ENCODE measurements around the gene DVL3.

DVL3 gene

DNA sequence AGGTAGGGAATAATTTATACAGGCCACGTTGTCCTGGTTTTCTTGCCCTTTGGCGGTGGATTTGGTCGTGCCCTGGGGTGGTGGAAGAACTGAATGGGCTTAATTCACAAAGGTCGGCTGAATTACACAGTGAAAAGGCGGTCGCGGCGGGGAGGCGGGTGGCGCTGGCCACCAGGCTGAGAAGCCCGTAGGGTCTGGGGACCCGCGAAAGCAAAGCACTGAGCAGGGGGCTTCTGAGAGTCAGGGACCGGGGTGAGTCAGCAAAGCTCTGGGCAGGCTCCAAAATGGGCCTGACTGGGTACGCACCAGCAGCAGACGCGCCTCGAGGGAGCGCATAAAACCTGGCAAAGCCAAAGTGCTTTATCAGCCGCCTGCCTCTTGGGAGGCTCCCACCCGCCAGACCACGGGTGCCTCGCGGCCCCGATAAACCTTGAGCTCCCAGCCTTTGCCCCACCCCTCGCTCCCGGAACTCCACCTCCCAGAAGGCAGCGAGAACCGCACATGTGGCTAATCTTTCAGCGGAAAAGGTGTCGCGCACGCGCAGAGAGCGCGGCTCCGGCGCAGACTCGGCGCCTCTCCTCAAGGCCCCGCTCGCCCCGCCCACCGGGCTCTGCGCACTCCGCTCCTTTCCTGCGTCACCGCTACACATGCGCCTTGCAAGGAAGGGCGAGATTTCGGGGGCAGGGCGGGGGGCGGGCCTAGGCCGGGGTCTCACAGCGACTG lies 30.4 kb downstream of the DVL3 start:
- WGBS (ENCODE audit: insufficient coverage, insufficient read length) = no CpG with 5 or more reads among the region's 55 CpGs
- Histone ChIP-seq H3K27ac (ENCODE audit: low read length) (no peak overlapping the region), H3K36me3 (ENCODE audit: control insufficient read depth, insufficient read depth, low read length) (peaks cover 34% of the 10 kb centered on the region)

DNA sequence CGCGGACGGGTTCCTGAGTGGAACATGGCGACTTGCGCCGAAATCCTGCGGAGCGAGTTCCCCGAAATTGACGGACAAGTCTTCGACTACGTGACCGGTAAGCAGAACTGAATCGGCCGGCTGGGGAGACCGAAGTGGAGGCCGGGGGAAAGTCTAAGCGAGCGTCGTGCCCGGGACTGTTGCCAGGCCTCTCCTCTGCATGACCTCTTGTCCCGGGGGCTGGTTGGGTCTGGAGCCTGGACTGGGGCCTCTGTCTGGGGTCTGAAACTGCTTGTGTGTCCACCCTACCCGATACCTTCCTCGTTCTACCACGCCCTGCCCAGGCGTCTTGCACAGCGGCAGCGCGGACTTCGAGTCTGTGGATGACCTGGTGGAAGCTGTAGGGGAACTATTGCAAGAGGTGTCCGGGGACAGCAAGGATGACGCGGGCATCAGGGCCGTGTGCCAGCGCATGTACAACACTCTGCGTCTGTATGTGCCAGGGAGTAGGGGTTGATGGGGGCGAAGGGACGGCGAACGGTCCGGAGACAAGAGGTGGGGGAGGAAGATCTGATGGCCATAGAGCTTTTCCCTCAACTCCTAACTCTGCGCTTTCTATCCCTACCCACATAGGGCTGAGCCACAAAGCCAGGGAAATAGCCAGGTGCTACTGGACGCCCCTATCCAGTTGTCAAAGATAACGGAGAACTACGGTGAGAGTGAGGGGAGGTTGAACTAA lies 31.2 kb downstream of the DVL3 start, which contains the start of gene ABCF3:
Gene ABCF3 (plus strand): TSS at position 16 of the 718 bp plus-strand sequence. CDS start 9 bp downstream, at position 25.
- H3K36me3 ChIP-seq (ENCODE audit: control insufficient read depth, insufficient read depth, low read length) = peaks cover 27% of the 10 kb centered on the region

More for the DNA sequence above, 30.4 kb downstream of the DVL3 start:
- no peaks in the 10 kb centered on the region for H3K4me1 ChIP-seq (ENCODE audit: control insufficient read depth, insufficient read depth, low read length)
- no peaks in the 10 kb centered on the region for H3K9me3 ChIP-seq (ENCODE audit: control insufficient read depth, insufficient read depth, low read length)
- H3K27me3 ChIP-seq (ENCODE audit: control insufficient read depth, insufficient read depth, low read length) = no peaks in the 10 kb centered on the region
- H3K4me3 ChIP-seq (ENCODE audit: low read length) = peak overlapping the region; percentile 59; the same call in 1 of the 2 replicates
- peak; percentile 99 for DNase-seq (ENCODE audit: low read depth, low spot score)

DNA sequence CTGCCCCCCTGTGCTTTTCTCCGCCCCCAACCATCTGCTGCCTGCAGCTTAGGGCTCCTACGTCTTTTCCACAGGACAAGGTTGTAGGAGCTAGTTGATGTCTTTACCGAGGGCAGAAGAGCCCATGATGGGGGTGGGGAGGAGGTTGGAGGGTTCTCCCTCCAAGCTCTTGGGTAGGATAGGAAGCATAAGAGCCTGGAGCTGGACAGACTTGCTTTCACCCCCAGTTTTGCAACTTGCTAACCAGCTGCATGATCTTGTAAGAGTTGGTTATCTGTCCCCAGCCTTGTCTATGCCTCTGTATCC lies 31.7 kb downstream of the DVL3 start:
- Histone ChIP-seq H3K27ac (ENCODE audit: low read length) (no peak overlapping the region), H3K9me3 (ENCODE audit: control insufficient read depth, insufficient read depth, low read length) (no peaks in the 10 kb centered on the region), H3K36me3 (ENCODE audit: control insufficient read depth, insufficient read depth, low read length) (peaks cover 22% of the 10 kb centered on the region), H3K4me3 (ENCODE audit: low read length) (peak overlapping the region; percentile 59; the same call in 1 of the 2 replicates), H3K27me3 (ENCODE audit: control insufficient read depth, insufficient read depth, low read length) (no peaks in the 10 kb centered on the region), H3K4me1 (ENCODE audit: control insufficient read depth, insufficient read depth, low read length) (no peaks in the 10 kb centered on the region)
- DNase-seq (ENCODE audit: low read depth, low spot score) = no peak
- no CpG with 5 or more reads among the region's 3 CpGs for WGBS (ENCODE audit: insufficient coverage, insufficient read length)

More for the DNA sequence above, 31.2 kb downstream of the DVL3 start, which contains the start of gene ABCF3:
- no CpG with 5 or more reads among the region's 45 CpGs for WGBS (ENCODE audit: insufficient coverage, insufficient read length)
- no peak for DNase-seq (ENCODE audit: low read depth, low spot score)
- no peaks in the 10 kb centered on the region for H3K9me3 ChIP-seq (ENCODE audit: control insufficient read depth, insufficient read depth, low read length)
- H3K27me3 ChIP-seq (ENCODE audit: control insufficient read depth, insufficient read depth, low read length) = no peaks in the 10 kb centered on the region
- H3K4me3 ChIP-seq (ENCODE audit: low read length) = peak within 1 kb of the TSS; percentile 59
- H3K27ac ChIP-seq (ENCODE audit: low read length) = no peak within 1 kb of the TSS
- no peaks in the 10 kb centered on the region for H3K4me1 ChIP-seq (ENCODE audit: control insufficient read depth, insufficient read depth, low read length)

DNA sequence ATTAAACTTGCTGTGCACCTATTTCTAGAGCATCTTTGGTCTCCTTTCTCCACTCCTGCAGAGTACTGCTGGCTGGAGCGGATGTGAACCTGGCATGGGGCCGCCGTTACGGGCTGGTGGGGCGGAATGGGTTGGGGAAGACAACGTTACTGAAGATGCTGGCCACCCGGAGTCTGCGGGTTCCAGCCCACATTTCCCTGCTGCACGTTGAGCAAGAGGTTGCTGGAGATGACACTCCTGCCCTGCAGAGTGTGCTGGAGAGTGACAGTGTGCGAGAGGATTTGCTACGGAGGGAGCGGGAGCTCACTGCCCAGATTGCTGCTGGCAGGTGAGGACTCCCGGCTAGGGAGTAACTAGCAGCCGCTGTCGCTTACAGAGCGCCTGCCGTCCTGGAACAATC lies 32.9 kb downstream of the DVL3 start:
- H3K27ac ChIP-seq (ENCODE audit: low read length) = no peak overlapping the region
- no CpG with 5 or more reads among the region's 17 CpGs for WGBS (ENCODE audit: insufficient coverage, insufficient read length)
- no peak for DNase-seq (ENCODE audit: low read depth, low spot score)
- H3K4me1 ChIP-seq (ENCODE audit: control insufficient read depth, insufficient read depth, low read length) = no peaks in the 10 kb centered on the region
- H3K27me3 ChIP-seq (ENCODE audit: control insufficient read depth, insufficient read depth, low read length) = no peaks in the 10 kb centered on the region
- H3K4me3 ChIP-seq (ENCODE audit: low read length) = no peak overlapping the region
- H3K9me3 ChIP-seq (ENCODE audit: control insufficient read depth, insufficient read depth, low read length) = no peaks in the 10 kb centered on the region
- H3K36me3 ChIP-seq (ENCODE audit: control insufficient read depth, insufficient read depth, low read length) = peaks cover 23% of the 10 kb centered on the region

DNA sequence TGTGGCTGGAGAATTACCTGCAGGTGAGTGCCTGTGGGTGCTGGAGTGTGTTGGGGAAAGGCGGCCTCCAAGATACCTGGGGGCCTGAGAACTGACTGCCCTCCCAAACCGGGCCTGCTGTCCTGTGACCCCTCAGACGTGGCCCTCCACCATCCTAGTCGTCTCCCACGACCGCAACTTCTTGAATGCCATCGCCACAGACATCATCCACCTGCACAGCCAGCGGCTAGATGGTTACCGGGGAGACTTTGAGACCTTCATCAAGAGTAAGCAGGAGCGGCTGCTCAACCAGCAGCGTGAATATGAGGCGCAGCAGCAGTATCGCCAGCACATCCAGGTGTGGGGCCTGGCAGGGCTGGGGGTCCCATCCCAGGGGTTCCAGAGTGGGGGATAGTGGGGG lies 34.2 kb downstream of the DVL3 start:
- Histone ChIP-seq H3K36me3 (ENCODE audit: control insufficient read depth, insufficient read depth, low read length) (peaks cover 31% of the 10 kb centered on the region), H3K4me3 (ENCODE audit: low read length) (no peak overlapping the region), H3K4me1 (ENCODE audit: control insufficient read depth, insufficient read depth, low read length) (no peaks in the 10 kb centered on the region), H3K27ac (ENCODE audit: low read length) (no peak overlapping the region), H3K9me3 (ENCODE audit: control insufficient read depth, insufficient read depth, low read length) (no peaks in the 10 kb centered on the region), H3K27me3 (ENCODE audit: control insufficient read depth, insufficient read depth, low read length) (no peaks in the 10 kb centered on the region)
- no CpG with 5 or more reads among the region's 13 CpGs for WGBS (ENCODE audit: insufficient coverage, insufficient read length)
- no peak for DNase-seq (ENCODE audit: low read depth, low spot score)

DNA sequence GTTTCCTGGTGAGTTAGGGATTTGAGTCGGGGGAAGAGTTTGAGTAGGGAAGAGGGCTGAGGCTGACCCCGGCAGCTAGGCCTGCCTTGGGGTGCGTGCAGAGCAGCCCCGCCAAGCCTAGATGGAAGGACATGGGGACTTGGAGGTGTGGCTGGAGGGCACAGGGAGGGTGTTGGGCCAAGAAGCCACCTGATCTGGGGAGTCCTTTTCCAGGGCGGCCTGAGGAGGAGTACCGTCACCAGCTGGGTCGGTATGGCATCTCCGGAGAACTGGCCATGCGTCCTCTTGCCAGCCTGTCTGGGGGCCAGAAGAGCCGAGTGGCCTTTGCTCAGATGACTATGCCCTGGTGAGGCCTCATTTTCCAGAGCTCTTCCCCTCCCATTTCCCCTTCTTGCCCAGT lies 37.7 kb downstream of the DVL3 start:
- no peak for DNase-seq (ENCODE audit: low read depth, low spot score)
- H3K36me3 ChIP-seq (ENCODE audit: control insufficient read depth, insufficient read depth, low read length) = peaks cover 31% of the 10 kb centered on the region

DNA sequence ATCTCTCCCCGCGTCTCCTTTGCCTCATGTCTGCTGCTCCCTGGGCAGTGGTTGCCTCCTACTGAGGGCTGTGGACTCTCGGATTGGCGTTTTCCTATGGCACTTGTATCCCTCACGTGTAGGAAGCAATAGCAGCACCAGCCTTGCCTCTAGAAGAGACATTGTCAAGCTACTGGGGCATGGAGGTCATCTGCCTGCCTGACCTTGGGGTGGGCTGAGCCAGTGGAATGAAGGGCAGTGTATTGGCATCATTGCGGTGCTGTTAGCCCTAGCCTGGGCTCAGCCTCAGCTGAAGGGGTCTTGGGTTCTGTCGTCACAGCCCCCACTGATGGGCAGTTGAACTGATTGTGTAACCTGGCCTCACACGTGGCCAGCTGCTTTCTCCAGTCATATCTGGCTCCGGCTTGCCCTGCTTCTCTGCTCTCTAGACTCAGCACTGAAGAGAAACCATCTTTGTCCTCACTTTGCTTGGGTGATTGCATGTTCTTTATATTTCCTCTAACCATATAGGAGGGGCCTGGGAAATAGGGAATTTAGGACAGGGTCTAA lies 38.9 kb downstream of the DVL3 start:
- Histone ChIP-seq H3K4me1 (ENCODE audit: control insufficient read depth, insufficient read depth, low read length) (no peaks in the 10 kb centered on the region), H3K36me3 (ENCODE audit: control insufficient read depth, insufficient read depth, low read length) (peaks cover 28% of the 10 kb centered on the region), H3K27me3 (ENCODE audit: control insufficient read depth, insufficient read depth, low read length) (no peaks in the 10 kb centered on the region), H3K9me3 (ENCODE audit: control insufficient read depth, insufficient read depth, low read length) (no peaks in the 10 kb centered on the region), H3K27ac (ENCODE audit: low read length) (no peak overlapping the region), H3K4me3 (ENCODE audit: low read length) (no peak overlapping the region)
- no peak for DNase-seq (ENCODE audit: low read depth, low spot score)
- no CpG with 5 or more reads among the region's 9 CpGs for WGBS (ENCODE audit: insufficient coverage, insufficient read length)

More for the DNA sequence above, 37.7 kb downstream of the DVL3 start:
- Histone ChIP-seq H3K4me1 (ENCODE audit: control insufficient read depth, insufficient read depth, low read length) (no peaks in the 10 kb centered on the region), H3K9me3 (ENCODE audit: control insufficient read depth, insufficient read depth, low read length) (no peaks in the 10 kb centered on the region), H3K27me3 (ENCODE audit: control insufficient read depth, insufficient read depth, low read length) (no peaks in the 10 kb centered on the region), H3K4me3 (ENCODE audit: low read length) (no peak overlapping the region), H3K27ac (ENCODE audit: low read length) (no peak overlapping the region)
- WGBS (ENCODE audit: insufficient coverage, insufficient read length) = no CpG with 5 or more reads among the region's 10 CpGs

DNA sequence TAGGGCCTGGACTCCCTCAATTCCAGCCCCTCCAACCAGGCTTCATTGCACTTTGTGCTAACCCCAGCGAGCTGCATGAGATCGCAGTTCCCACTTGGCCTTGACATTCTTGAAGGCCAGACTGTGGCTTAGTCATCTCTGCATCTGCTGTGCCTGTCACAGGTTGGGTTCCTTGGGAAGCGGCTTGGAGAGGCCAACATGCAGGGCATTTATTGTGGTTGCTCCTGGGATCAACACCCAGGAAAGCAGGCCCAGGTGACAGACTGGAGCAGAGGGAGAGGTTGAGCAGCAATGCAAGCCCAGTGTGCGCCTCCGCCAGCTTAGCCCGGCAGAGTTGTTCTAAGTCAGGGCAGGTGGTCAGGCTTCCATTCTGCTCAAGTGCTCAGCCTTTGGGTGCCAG lies 41.4 kb downstream of the DVL3 start:
- no peaks in the 10 kb centered on the region for H3K9me3 ChIP-seq (ENCODE audit: control insufficient read depth, insufficient read depth, low read length)
- H3K27ac ChIP-seq (ENCODE audit: low read length) = no peak overlapping the region
- H3K36me3 ChIP-seq (ENCODE audit: control insufficient read depth, insufficient read depth, low read length) = peaks cover 17% of the 10 kb centered on the region
- no peaks in the 10 kb centered on the region for H3K4me1 ChIP-seq (ENCODE audit: control insufficient read depth, insufficient read depth, low read length)
- WGBS (ENCODE audit: insufficient coverage, insufficient read length) = no CpG with 5 or more reads among the region's 6 CpGs
- DNase-seq (ENCODE audit: low read depth, low spot score) = no peak
- no peaks in the 10 kb centered on the region for H3K27me3 ChIP-seq (ENCODE audit: control insufficient read depth, insufficient read depth, low read length)
- no peak overlapping the region for H3K4me3 ChIP-seq (ENCODE audit: low read length)

DNA sequence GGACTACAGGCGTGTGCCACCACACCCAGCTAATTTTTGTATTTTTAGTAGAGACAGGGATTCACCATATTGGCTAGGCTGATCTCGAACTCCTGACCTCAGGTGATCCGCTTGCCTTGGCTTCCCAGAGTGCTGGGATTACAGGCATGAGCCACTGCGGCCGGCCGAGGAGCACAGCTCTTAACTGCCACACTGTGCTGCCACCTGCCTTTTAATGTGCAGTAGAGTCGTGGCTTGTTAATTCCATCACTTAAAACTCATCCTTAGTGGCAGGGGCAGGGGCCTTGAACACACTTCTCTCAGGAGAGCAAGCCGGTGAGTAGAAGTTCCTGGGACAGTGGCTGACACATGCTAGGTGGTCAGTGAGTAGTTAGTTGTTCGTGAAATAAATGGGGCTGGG lies 43.3 kb downstream of the DVL3 start:
- no peak overlapping the region for H3K4me3 ChIP-seq (ENCODE audit: low read length)
- no peaks in the 10 kb centered on the region for H3K9me3 ChIP-seq (ENCODE audit: control insufficient read depth, insufficient read depth, low read length)
- DNase-seq (ENCODE audit: low read depth, low spot score) = no peak
- no CpG with 5 or more reads among the region's 9 CpGs for WGBS (ENCODE audit: insufficient coverage, insufficient read length)
- H3K27me3 ChIP-seq (ENCODE audit: control insufficient read depth, insufficient read depth, low read length) = no peaks in the 10 kb centered on the region
- H3K27ac ChIP-seq (ENCODE audit: low read length) = no peak overlapping the region
- no peaks in the 10 kb centered on the region for H3K4me1 ChIP-seq (ENCODE audit: control insufficient read depth, insufficient read depth, low read length)
- H3K36me3 ChIP-seq (ENCODE audit: control insufficient read depth, insufficient read depth, low read length) = peaks cover 5% of the 10 kb centered on the region

DNA sequence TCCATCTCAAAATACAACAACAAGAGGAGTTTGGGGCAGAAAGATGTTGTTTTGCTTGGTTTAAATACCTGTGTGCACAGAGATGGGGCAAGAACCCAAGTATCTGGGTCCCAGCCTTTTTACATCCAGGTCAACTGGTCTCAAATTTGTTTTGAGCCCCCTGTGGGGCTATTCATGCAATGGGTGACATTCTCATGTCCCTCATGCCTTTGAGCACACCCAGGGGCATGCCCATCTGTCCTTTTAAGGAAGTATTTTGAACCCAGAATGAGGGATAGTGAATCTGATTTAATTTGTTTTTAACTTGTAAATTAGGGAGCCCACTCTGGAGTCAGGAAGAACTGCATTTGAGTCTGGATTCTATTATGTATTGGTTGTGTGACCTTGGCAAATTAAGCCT lies 45.6 kb downstream of the DVL3 start:
- no peak overlapping the region for H3K27ac ChIP-seq (ENCODE audit: low read length)
- DNase-seq (ENCODE audit: low read depth, low spot score) = no peak
- no peaks in the 10 kb centered on the region for H3K4me1 ChIP-seq (ENCODE audit: control insufficient read depth, insufficient read depth, low read length)
- no peaks in the 10 kb centered on the region for H3K9me3 ChIP-seq (ENCODE audit: control insufficient read depth, insufficient read depth, low read length)
- no peaks in the 10 kb centered on the region for H3K36me3 ChIP-seq (ENCODE audit: control insufficient read depth, insufficient read depth, low read length)
- no peaks in the 10 kb centered on the region for H3K27me3 ChIP-seq (ENCODE audit: control insufficient read depth, insufficient read depth, low read length)
- H3K4me3 ChIP-seq (ENCODE audit: low read length) = no peak overlapping the region
